Adipocyte (in vitro differentiated cells): ENCODE measurements around the gene SETD9.

ENCODE experiments used
- DNase-seq: peaks from one replicate; pipeline ENCODE4 v3.0.0-alpha.2; 2015; ENCODE audit warnings: low read depth
- H3K27me3 ChIP-seq: replicated peaks from 2 replicates; pipeline ENCODE4 v1.7.0; 2013; ENCODE audit warnings: mild to moderate bottlenecking, low read length, moderate library complexity; ENCODE audit not compliant: control insufficient read depth, insufficient read depth
- H3K36me3 ChIP-seq: 2 replicates; pipeline ENCODE4 v1.7.0; 2013; ENCODE audit warnings: low read length, mild to moderate bottlenecking, moderate library complexity; ENCODE audit not compliant: control insufficient read depth, insufficient read depth, severe bottlenecking
- H3K4me1 ChIP-seq: 2 replicates; pipeline ENCODE4 v1.7.0; 2013; ENCODE audit warnings: mild to moderate bottlenecking, low read length, moderate library complexity; ENCODE audit not compliant: control insufficient read depth, insufficient read depth
- H3K4me3 ChIP-seq: 2 replicates; pipeline ENCODE4 v1.7.0; 2013; ENCODE audit warnings: mild to moderate bottlenecking, low read length, moderate library complexity
- H3K9ac ChIP-seq: 2 replicates; pipeline ENCODE4 v1.7.0; 2013; ENCODE audit warnings: mild to moderate bottlenecking, low read length, moderate library complexity
- H3K9me3 ChIP-seq: 2 replicates; pipeline ENCODE4 v1.7.0; 2013; ENCODE audit warnings: mild to moderate bottlenecking, low read length, moderate library complexity; ENCODE audit not compliant: control insufficient read depth

Gene SETD9, protein sequence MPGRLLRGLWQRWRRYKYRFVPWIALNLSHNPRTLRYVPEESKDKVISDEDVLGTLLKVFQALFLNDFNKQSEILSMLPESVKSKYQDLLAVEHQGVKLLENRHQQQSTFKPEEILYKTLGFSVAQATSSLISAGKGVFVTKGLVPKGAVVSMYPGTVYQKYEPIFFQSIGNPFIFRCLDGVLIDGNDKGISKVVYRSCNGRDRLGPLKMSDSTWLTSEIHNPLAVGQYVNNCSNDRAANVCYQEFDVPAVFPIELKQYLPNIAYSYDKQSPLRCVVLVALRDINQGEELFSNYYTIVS

DNA sequence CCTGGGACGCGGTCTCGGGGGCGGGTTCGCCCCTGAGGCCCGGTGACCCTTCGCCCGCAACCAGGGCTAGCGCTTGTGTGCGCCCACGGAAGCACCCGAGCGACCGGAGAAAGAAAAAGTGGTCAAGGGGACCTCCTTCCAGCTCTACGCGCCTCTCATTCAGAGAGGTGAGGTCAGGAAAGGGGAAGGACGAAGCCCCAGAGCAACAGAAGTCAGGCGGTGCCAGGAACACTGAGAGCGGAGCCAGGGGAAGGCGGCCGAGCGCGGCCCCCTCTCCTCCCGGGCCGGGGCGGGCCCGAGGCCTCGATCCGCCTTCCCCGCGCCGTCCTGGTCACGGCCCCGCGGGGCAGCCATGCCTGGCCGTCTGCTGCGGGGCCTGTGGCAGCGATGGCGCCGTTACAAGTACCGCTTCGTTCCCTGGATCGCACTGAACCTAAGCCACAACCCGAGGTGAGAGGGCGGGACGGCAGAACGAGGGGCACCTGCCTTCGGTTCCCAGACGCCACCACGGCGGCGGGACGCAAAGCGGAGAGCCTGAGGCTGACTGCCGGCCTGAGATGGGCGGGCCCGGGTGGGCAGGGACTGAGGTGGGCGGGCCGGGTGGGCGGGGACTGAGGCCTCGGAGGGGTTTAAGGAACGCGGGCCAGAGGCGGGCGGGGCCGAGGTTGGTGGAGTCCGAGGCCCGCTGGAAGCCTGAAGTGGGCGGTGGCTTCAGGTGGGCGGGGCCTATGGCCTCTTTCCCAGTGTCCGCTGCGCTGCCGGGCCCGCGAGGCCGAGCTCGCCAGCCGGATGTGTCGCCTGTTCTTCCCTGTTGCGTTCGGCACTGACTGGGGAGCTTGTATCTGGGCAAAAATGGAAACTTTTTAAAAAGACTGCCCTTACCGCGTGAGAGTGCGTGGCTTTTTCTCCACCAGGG lies at the start of gene SETD9:
TSS of gene SETD9 (plus strand) at position 303 of the 916 bp plus-strand sequence. CDS start at position 353, 50 bp downstream.
- Histone ChIP-seq H3K36me3 (peaks cover 7% of the 10 kb centered on the region), H3K4me1 (peaks cover 6% of the 10 kb centered on the region), H3K9me3 (no peaks in the 10 kb centered on the region), H3K27me3 (no peaks in the 10 kb centered on the region), H3K9ac (peak within 1 kb of the TSS; percentile 91), H3K4me3 (peak within 1 kb of the TSS; percentile 90)
- peak; percentile 99 for DNase-seq

DNA sequence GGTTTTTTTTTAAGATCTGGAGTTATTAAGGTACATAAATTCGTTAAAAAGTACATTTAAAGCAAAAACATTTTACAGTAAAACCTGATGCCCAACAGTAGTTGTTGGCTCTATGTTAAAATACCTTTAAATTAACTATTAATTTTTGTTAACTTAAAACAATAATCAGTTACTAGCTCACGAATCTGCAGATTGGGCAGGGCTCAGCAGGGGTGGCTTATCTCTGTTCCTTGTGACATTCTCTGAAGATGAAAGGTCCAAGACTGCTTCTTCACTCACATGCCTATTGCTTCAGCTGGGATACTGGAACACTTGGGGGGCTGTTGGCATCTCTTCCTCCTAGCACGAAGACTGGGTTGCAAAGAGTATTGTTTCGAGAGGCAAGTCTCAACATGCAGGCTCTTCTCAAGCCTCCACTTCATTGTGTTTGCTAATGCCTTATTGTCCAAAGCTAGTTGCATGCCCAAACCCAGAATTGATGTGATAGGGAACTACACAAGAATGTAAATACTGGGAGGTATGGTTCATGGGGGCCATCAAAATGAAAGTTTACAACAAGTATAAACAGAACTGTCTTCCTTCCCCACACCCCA lies 47.4 kb upstream of the SETD9 start:
- no peak overlapping the region for H3K4me3 ChIP-seq
- no peak for DNase-seq
- H3K9me3 ChIP-seq, result no peaks in the 10 kb centered on the region
- H3K27me3 ChIP-seq, result no peaks in the 10 kb centered on the region
- no peak overlapping the region for H3K9ac ChIP-seq
- H3K4me1 ChIP-seq, result no peaks in the 10 kb centered on the region
- H3K36me3 ChIP-seq, result peaks cover 11% of the 10 kb centered on the region

DNA sequence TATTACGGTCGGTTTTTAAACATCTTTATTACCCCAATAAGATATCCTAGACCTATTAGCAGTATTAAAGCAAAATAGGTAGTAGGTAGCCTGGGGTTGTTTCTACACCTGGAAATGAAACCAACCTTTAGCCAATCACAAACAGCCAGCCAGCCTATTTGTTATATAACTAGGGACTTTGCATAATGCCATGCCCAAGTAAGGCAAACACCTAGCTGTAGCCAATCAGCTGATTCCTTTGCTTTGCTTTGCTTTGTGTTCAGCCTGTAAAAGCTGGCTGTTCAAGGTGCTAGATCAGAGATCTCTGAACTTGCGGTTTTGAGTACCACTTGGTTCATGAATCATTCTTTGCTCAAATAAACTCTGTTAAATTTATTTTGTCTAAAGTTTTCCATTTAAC lies 46.5 kb upstream of the SETD9 start:
- DNase-seq, result no peak
- Histone ChIP-seq H3K4me1 (no peaks in the 10 kb centered on the region), H3K9me3 (no peaks in the 10 kb centered on the region), H3K27me3 (no peaks in the 10 kb centered on the region), H3K36me3 (peaks cover 11% of the 10 kb centered on the region), H3K9ac (no peak overlapping the region), H3K4me3 (no peak overlapping the region)

DNA sequence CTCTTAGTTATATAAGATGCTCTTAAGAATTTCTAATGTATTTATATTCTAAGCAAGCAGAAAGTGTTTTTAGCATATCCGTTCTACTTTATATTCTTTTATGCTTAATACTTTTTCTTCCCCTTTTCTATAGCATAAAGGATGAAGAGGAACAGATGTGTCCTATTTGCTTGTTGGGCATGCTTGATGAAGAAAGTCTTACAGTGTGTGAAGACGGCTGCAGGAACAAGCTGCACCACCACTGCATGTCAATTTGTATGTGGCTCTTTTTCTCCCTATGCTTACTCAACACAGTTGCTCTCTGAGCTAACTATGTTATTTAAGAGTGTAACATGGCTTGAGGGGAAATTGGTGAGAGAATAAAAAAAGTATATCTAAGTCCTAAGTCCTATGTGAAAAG lies 37.6 kb upstream of the SETD9 start:
- Histone ChIP-seq H3K9ac (no peak overlapping the region), H3K36me3 (peaks cover 44% of the 10 kb centered on the region), H3K27me3 (no peaks in the 10 kb centered on the region), H3K9me3 (no peaks in the 10 kb centered on the region), H3K4me3 (no peak overlapping the region), H3K4me1 (no peaks in the 10 kb centered on the region)
- no peak for DNase-seq

DNA sequence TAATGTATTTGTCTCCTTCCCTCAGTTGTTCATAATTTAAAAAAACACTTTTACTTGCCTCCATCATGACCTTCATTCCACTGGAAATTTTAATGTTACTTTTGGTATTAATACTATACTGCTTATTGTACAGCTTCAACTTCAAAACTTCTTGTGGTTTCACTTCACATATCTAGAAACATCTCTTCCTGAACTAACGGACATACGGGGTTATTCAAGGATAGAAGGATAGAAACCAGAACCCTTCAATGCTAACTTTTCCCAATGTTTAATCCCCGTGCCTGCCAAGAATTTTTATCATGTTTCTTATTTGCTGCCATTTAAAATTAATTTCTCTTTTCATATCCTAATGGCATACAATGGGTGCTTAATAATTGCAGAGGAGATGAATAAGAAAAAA lies 36.3 kb upstream of the SETD9 start:
- peaks cover 44% of the 10 kb centered on the region for H3K36me3 ChIP-seq
- H3K4me3 ChIP-seq, result no peak overlapping the region
- H3K9ac ChIP-seq, result no peak overlapping the region
- H3K4me1 ChIP-seq, result no peaks in the 10 kb centered on the region
- no peaks in the 10 kb centered on the region for H3K9me3 ChIP-seq
- no peaks in the 10 kb centered on the region for H3K27me3 ChIP-seq
- DNase-seq, result no peak

DNA sequence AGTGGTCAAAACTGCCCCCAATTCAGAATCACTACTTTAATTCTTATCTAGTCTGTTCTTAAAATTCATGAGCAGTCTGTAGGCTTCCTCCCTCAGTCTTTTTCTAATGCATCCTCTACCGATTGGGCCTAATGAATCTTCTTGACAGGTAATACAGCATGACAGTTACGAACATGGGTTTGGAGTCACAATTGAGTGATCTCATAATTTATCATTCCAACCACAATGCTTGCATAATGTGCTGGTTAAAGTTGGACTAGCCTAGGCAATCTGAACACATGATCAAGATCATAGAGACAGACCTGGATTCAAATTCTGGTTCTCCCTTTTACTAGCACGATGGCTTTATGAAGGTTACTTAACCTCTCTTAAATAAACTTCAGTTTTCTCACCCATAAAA lies 33.1 kb upstream of the SETD9 start:
- no peak overlapping the region for H3K9ac ChIP-seq
- no peak for DNase-seq
- H3K4me3 ChIP-seq, result no peak overlapping the region
- peaks cover 46% of the 10 kb centered on the region for H3K36me3 ChIP-seq
- H3K9me3 ChIP-seq, result no peaks in the 10 kb centered on the region
- no peaks in the 10 kb centered on the region for H3K4me1 ChIP-seq
- no peaks in the 10 kb centered on the region for H3K27me3 ChIP-seq

DNA sequence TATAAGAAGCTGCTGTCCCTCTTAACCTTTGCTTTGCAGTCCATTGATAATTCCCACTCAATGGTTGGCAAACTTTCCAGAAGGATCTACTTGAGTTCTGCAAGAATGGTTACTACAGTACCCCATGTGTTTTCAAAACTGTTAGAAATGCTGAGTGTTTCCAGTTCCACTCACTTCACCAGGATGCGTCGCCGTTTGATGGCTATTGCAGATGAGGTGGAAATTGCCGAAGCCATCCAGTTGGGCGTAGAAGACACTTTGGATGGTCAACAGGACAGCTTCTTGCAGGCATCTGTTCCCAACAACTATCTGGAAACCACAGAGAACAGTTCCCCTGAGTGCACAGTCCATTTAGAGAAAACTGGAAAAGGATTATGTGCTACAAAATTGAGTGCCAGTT lies 27.8 kb upstream of the SETD9 start:
- Histone ChIP-seq H3K9ac (no peak overlapping the region), H3K4me1 (no peaks in the 10 kb centered on the region), H3K4me3 (no peak overlapping the region), H3K27me3 (no peaks in the 10 kb centered on the region), H3K9me3 (no peaks in the 10 kb centered on the region), H3K36me3 (peaks cover 54% of the 10 kb centered on the region)
- no peak for DNase-seq

DNA sequence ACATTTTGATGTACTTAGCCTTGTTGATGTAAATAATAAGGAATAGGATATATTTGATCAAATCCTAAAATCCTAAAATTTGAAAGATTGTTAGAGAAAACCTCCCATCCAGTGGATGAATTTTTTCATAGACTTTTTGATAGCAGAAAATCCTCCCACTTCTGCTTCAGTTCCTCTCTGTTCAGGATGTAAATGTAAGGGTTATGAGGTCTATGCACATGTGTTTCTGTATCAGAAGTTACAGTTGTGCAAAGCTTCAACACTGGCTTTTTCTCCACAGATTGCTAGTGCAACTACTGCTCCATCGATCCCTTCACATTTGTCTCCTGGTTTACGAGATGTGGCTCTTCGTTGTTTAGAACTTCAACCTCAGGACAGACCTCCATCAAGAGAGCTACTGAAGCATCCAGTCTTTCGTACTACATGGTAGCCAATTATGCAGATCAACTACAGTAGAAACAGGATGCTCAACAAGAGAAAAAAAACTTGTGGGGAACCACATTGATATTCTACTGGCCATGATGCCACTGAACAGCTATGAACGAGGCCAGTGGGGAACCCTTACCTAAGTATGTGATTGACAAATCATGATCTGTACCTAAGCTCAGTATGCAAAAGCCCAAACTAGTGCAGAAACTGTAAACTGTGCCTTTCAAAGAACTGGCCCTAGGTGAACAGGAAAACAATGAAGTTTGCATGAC lies 16.0 kb upstream of the SETD9 start:
- H3K4me3 ChIP-seq, result no peak overlapping the region

DNA sequence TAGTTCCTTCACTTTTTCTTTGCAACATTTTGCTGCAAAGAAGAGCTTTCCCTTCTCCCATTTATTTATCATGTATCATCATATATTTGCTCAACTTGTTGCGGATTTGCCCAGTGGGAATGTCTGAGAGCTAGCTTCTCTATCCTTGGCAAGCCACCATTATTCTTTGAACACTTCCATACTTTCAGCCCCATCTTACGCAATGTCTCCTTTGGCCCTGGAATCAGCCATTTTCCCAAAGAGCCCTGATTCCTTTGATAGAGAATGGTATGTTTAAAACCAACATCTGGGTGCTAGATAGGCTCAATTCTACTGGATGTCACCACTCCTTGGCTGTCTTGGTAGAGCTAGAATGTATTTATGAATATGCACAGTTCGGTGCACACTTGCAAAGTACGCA lies 12.6 kb upstream of the SETD9 start:
- H3K4me3 ChIP-seq, result no peak overlapping the region
- no peaks in the 10 kb centered on the region for H3K9me3 ChIP-seq
- no peaks in the 10 kb centered on the region for H3K27me3 ChIP-seq
- peaks cover 8% of the 10 kb centered on the region for H3K36me3 ChIP-seq
- no peaks in the 10 kb centered on the region for H3K4me1 ChIP-seq
- no peak overlapping the region for H3K9ac ChIP-seq
- DNase-seq, result no peak

More for the DNA sequence above, 16.0 kb upstream of the SETD9 start:
- Histone ChIP-seq H3K9me3 (no peaks in the 10 kb centered on the region), H3K4me1 (no peaks in the 10 kb centered on the region), H3K36me3 (peaks cover 21% of the 10 kb centered on the region), H3K9ac (no peak overlapping the region), H3K27me3 (no peaks in the 10 kb centered on the region)
- DNase-seq, result no peak

DNA sequence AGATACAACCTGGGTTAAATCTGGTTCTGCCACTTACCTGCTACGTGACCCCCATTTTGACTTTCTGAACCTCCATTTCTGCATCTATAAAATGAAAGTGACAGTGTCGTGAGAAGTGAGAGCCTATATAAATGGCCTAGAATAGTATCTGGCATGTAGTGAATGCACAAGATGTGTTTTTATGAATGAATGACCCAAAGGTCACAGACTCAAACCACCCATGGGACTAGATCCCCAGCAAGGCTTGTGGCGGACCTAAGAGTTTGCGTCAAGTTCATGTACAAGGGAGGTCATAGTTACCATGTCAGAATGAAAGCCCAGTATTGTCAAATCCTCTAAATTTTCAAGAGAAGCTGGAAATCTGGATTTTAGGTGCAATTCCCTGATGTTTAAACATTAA lies 11.2 kb upstream of the SETD9 start:
- no peaks in the 10 kb centered on the region for H3K27me3 ChIP-seq
- no peak overlapping the region for H3K9ac ChIP-seq
- peaks cover 8% of the 10 kb centered on the region for H3K36me3 ChIP-seq
- H3K9me3 ChIP-seq, result no peaks in the 10 kb centered on the region
- H3K4me3 ChIP-seq, result no peak overlapping the region
- DNase-seq, result no peak
- no peaks in the 10 kb centered on the region for H3K4me1 ChIP-seq

DNA sequence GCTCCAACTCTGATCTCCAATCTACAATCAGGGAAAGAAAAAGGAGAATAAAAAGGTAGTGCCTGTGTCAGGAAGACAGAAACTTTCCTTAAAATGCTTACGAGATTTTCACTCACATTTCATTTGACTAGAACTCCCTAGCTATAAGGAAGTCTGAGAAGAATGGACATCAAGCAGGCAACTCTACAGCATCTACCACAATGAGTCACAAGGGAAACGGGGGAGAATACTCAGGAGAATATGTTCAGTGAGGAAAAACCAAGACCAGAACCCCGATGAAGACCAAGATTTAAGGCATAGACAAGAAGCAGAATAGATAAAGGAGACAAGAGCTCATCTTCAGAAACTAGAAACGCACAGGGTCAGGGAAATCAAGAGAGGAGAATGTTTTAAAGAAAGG lies 9.0 kb upstream of the SETD9 start:
- Histone ChIP-seq H3K4me3 (no peak overlapping the region), H3K4me1 (no peaks in the 10 kb centered on the region), H3K27me3 (peaks cover 4% of the 10 kb centered on the region), H3K9me3 (peaks cover 4% of the 10 kb centered on the region), H3K36me3 (no peaks in the 10 kb centered on the region), H3K9ac (no peak overlapping the region)
- peak; percentile 25 for DNase-seq
